Omental fat pad (tissue), 4 donors: Measurements from ENCODE around the gene CENPK. TPM values are rescaled to one million over a fixed set of nuclear protein-coding genes. Genes with fewer than 3 reads are reported as not detected.

Source experiments
- ATAC-seq: fragments of 150-250 bp; one replicate; pipeline ENCODE4 v1.9.1; 2016; ENCODE audit warnings: mild to moderate bottlenecking, moderate library complexity; ENCODE audit not compliant: low FRiP score
- DNase-seq: peaks from one replicate; pipeline ENCODE4 v3.0.0-alpha.2; 2019; ENCODE audit warnings: low spot score
- CTCF ChIP-seq, 3 donors: fragments of 450-650 bp; IDR thresholded peaks; one replicate each; pipeline ENCODE4 v1.5.1; 2016 to 2017; ENCODE audit warnings: antibody characterized with exemption in 3 of 3, mild to moderate bottlenecking in 3 of 3, moderate library complexity in 2 of 3
- total RNA-seq, 4 donors: library from RNA; depleted of rRNA; stranded (reverse); fragments of >200 nt; gene quantifications; one replicate each; pipeline ENCODE4 v1.1.0, GENCODE V29; 2016

Gene CENPK
- total RNA-seq, 4 donors from 2014 or later, result 1.0 to 1.9 (median 1.3) TPM

DNA sequence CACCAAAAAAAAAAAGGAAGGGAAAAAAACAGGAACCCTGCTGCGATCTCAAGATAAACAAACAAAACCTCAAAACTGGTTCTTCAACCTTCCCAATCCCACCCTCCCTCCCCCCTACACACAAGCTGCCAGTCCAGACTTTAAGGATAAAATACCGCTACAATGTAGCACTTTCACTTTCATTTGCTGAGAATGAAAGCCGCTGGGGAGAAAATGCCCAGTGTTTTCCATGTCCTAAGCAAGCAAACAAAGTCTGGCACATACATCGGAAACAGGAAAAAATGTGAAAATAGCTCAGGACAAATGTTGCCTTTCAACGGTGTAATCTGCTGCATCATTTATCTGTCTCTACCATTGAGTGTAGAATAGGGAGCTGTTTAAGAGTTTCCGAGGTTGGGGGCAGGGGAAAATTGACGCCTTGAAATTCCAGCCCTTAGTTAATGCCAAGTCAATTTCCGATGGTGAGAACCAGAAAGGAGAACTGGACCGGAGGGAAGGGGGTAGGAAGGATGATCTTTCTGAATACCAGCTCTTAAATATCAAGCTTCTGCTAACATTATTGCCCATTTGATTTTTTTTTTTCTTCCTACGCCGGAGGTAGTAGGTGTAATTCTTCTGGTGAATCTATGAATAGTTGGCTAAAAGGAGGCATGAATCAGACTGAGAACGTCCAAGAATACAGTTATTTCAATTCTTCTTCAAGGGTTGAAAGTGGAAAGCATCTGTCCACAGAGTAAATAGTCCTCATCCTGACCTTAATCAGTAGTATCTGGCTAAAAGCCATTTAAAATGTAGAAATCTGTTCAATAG is 80.0 kb downstream of the CENPK start:
- DNase-seq (no peak), ATAC-seq (peak; percentile 30)
- no peak for TF ChIP-seq CTCF (IDR thresholded peaks at IDR 0.05)

- ATAC-seq (peak; percentile 6), DNase-seq (no peak)
These were observed 80.7 kb downstream of the CENPK start for GRCh38 chr5:65482296-65482735.

GRCh38 chr5:65481635-65482295 is 81.2 kb downstream of the CENPK start, which contains the start of gene ADAMTS6:
Gene ADAMTS6, minus strand, starts transcription at chr5:65481920. Its CDS starts 8,247 bp downstream, at chr5:65473673.
- peak; percentile 79 for DNase-seq
- peak; percentile 90 for ATAC-seq
- TF ChIP-seq CTCF (IDR thresholded peaks at IDR 0.05), result no peak

More at GRCh38 chr5:65482296-65482735, 80.7 kb downstream of the CENPK start:
- no peak for TF ChIP-seq CTCF (IDR thresholded peaks at IDR 0.05)

- no peak for ATAC-seq
- DNase-seq, result no peak
- TF ChIP-seq CTCF (IDR thresholded peaks at IDR 0.05), result no peak
These were observed 81.8 kb downstream of the CENPK start for GRCh38 chr5:65481171-65481581.

DNA sequence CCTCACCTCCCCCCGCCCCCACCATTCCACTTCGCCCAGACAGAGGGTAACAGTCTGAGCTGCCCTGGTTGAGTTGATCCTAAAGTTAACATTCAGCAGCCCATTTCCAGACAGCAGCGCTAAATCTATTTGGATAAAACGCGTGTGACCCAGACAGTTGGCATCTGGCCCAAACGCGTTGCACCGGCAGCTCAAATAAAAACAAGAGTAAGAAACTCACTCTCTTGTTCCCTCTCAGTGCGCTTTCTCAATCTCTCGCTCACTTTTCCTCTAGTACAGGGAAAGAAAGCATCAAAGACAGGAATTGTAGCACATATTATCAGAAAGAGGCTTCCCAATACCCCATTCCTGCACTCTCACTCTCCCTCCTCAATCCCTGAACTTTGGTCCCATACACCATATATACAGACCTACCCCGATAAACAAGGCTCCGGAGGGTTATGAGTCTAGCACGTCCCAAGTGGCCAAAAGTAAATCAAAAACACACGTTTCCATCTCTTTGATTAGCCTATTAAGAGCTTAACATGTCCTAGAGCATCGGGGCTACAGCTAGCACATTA is 82.6 kb downstream of the CENPK start:
- DNase-seq, result peak; percentile 66
- ATAC-seq, result peak; percentile 45
- TF ChIP-seq CTCF (IDR thresholded peaks at IDR 0.05), result no peak

GRCh38 chr5:65479527-65479926 is 83.4 kb downstream of the CENPK start:
- no peak for ATAC-seq
- no peak for TF ChIP-seq CTCF (IDR thresholded peaks at IDR 0.05)
- no peak for DNase-seq
